Measurements from ENCODE around the gene CRYGC. TPM values are rescaled to one million over a fixed set of nuclear protein-coding genes. Genes with fewer than 3 reads are reported as not detected.

The CRYGC gene
- total RNA-seq, 1 donor from 2014 or later = not detected

DNA sequence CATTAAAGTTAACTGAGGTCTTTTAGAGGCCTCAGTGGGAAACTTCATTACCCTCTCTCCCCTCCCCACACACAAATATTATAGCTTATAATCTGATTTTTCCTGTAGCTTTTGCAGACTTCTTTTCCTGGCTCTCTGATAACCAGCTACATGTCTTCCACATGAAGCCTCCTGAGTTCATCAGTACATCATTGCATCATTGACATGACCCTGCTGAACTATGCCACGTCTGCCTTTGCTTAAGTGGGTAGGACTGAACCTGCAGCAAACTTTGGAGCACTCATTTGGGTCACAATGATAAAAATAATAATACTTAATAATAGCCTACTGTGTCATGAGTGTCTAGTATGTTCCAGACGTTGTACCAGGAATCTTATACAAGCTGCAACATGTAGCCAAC is 26.8 kb upstream of the CRYGC start:
- no peaks in the 10 kb centered on the region for H3K79me2 ChIP-seq (ENCODE audit: insufficient read depth, low read length)

DNA sequence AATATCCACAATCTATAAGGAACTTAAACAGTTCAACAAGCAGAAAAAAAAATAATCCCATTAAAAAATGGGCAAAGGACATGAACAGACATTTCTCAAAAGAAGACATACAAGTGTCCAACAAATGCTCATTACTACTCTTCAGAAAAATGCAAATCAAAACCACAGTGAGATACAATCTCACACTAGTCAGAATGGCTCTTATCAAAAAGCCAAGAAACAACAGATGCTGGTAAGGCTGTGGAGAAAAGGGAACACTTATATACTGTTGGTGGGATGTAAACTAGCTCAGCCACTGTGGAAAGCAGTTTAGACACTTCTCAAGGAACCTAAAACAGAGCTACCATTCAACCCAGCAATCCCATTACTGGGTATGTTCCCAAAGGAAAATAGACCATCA is 23.5 kb upstream of the CRYGC start:
- H2AFZ ChIP-seq (ENCODE audit: low read depth, low read length) = no peak overlapping the region
- H3K27ac Mint-ChIP-seq (ENCODE audit: unreplicated experiment) = no peak overlapping the region

More for the DNA sequence above, 26.8 kb upstream of the CRYGC start:
- Histone ChIP-seq H3K9me3 (ENCODE audit: insufficient read depth, low read depth, low read length) (no peaks in the 10 kb centered on the region), H3K27me3 (ENCODE audit: insufficient read depth, low read length) (no peaks in the 10 kb centered on the region), H3K9ac (ENCODE audit: low read length) (no peak overlapping the region), H3K36me3 (ENCODE audit: insufficient read depth, low read length) (no peaks in the 10 kb centered on the region), H3K27ac (ENCODE audit: low read depth, low read length) (no peak overlapping the region), H2AFZ (ENCODE audit: low read depth, low read length) (no peak overlapping the region), H4K20me1 (ENCODE audit: insufficient read depth, low read length) (no peaks in the 10 kb centered on the region), H3K4me1 (ENCODE audit: insufficient read depth, low read length) (no peaks in the 10 kb centered on the region), H3K4me3 (ENCODE audit: insufficient read depth, low read depth, low read length) (no peak overlapping the region), H3K4me2 (ENCODE audit: low read length) (no peak overlapping the region)
- no peaks in the 10 kb centered on the region for H3K36me3 Mint-ChIP-seq (ENCODE audit: low read depth, unreplicated experiment)
- no peak for TF ChIP-seq EZH2 (IDR thresholded peaks at IDR 0.05; ENCODE audit: insufficient read depth, low read length)
- TF ChIP-seq, protein P1, sequence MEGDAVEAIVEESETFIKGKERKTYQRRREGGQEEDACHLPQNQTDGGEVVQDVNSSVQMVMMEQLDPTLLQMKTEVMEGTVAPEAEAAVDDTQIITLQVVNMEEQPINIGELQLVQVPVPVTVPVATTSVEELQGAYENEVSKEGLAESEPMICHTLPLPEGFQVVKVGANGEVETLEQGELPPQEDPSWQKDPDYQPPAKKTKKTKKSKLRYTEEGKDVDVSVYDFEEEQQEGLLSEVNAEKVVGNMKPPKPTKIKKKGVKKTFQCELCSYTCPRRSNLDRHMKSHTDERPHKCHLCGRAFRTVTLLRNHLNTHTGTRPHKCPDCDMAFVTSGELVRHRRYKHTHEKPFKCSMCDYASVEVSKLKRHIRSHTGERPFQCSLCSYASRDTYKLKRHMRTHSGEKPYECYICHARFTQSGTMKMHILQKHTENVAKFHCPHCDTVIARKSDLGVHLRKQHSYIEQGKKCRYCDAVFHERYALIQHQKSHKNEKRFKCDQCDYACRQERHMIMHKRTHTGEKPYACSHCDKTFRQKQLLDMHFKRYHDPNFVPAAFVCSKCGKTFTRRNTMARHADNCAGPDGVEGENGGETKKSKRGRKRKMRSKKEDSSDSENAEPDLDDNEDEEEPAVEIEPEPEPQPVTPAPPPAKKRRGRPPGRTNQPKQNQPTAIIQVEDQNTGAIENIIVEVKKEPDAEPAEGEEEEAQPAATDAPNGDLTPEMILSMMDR (IDR thresholded peaks at IDR 0.05; ENCODE audit: insufficient read depth, low read depth, low read length) = no peak
- peaks cover 3% of the 10 kb centered on the region for H3K9me3 Mint-ChIP-seq (ENCODE audit: unreplicated experiment)
- H3K4me1 Mint-ChIP-seq (ENCODE audit: low read depth, unreplicated experiment) = no peaks in the 10 kb centered on the region
- no peak overlapping the region for H3K27ac Mint-ChIP-seq (ENCODE audit: unreplicated experiment)
- H3K4me3 Mint-ChIP-seq (ENCODE audit: unreplicated experiment) = no peak overlapping the region
- H3K27me3 Mint-ChIP-seq (ENCODE audit: low read depth, unreplicated experiment) = no peaks in the 10 kb centered on the region
- DNase-seq (ENCODE audit: low read depth) (no peak), FAIRE-seq (no peak)

DNA sequence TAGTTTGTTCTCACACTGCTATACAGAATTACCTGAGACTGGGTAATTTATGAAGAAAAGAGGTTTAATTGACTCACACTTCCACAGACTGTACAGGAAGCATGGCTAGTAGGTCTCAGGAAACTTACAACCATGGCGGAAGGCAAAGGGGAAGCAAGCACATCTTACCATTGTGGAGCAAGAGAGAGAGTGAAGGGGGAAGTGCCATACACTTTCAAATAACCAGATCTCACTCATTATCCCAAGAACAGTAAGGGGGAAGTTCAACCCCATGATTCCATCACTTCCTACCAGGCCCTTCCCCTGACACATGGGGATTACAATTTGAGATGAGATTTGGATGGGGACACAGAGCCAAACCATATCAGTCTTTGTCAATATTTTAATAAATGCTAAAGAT is 21.3 kb upstream of the CRYGC start:
- Histone ChIP-seq H3K79me2 (ENCODE audit: insufficient read depth, low read length) (no peaks in the 10 kb centered on the region), H2AFZ (ENCODE audit: low read depth, low read length) (no peak overlapping the region), H3K4me2 (ENCODE audit: low read length) (no peak overlapping the region), H3K27me3 (ENCODE audit: insufficient read depth, low read length) (no peaks in the 10 kb centered on the region), H3K27ac (ENCODE audit: low read depth, low read length) (no peak overlapping the region), H4K20me1 (ENCODE audit: insufficient read depth, low read length) (no peaks in the 10 kb centered on the region), H3K36me3 (ENCODE audit: insufficient read depth, low read length) (no peaks in the 10 kb centered on the region), H3K9me3 (ENCODE audit: insufficient read depth, low read depth, low read length) (no peaks in the 10 kb centered on the region), H3K4me1 (ENCODE audit: insufficient read depth, low read length) (no peaks in the 10 kb centered on the region), H3K4me3 (ENCODE audit: insufficient read depth, low read depth, low read length) (no peak overlapping the region), H3K9ac (ENCODE audit: low read length) (no peak overlapping the region)
- Mint-ChIP-seq H3K4me1 (ENCODE audit: low read depth, unreplicated experiment) (no peaks in the 10 kb centered on the region), H3K9me3 (ENCODE audit: unreplicated experiment) (peaks cover 5% of the 10 kb centered on the region), H3K4me3 (ENCODE audit: unreplicated experiment) (no peak overlapping the region), H3K27ac (ENCODE audit: unreplicated experiment) (no peak overlapping the region), H3K36me3 (ENCODE audit: low read depth, unreplicated experiment) (no peaks in the 10 kb centered on the region), H3K27me3 (ENCODE audit: low read depth, unreplicated experiment) (no peaks in the 10 kb centered on the region)
- no peak for TF ChIP-seq EZH2 (IDR thresholded peaks at IDR 0.05; ENCODE audit: insufficient read depth, low read length)
- TF ChIP-seq, protein P1 (IDR thresholded peaks at IDR 0.05; ENCODE audit: insufficient read depth, low read depth, low read length) = no peak
- FAIRE-seq (no peak), DNase-seq (ENCODE audit: low read depth) (no peak)

More for the DNA sequence above, 23.5 kb upstream of the CRYGC start:
- H3K36me3 ChIP-seq (ENCODE audit: insufficient read depth, low read length) = no peaks in the 10 kb centered on the region
- no peak overlapping the region for H3K4me3 ChIP-seq (ENCODE audit: insufficient read depth, low read depth, low read length)
- H3K79me2 ChIP-seq (ENCODE audit: insufficient read depth, low read length) = no peaks in the 10 kb centered on the region
- H3K4me2 ChIP-seq (ENCODE audit: low read length) = no peak overlapping the region
- no peaks in the 10 kb centered on the region for H3K27me3 Mint-ChIP-seq (ENCODE audit: low read depth, unreplicated experiment)
- no peaks in the 10 kb centered on the region for H3K36me3 Mint-ChIP-seq (ENCODE audit: low read depth, unreplicated experiment)
- no peaks in the 10 kb centered on the region for H3K4me1 ChIP-seq (ENCODE audit: insufficient read depth, low read length)
- H3K4me3 Mint-ChIP-seq (ENCODE audit: unreplicated experiment) = no peak overlapping the region
- H3K27me3 ChIP-seq (ENCODE audit: insufficient read depth, low read length) = no peaks in the 10 kb centered on the region
- H3K9me3 Mint-ChIP-seq (ENCODE audit: unreplicated experiment) = peaks cover 5% of the 10 kb centered on the region
- DNase-seq (ENCODE audit: low read depth) = peak; percentile 17
- H3K4me1 Mint-ChIP-seq (ENCODE audit: low read depth, unreplicated experiment) = no peaks in the 10 kb centered on the region
- H4K20me1 ChIP-seq (ENCODE audit: insufficient read depth, low read length) = no peaks in the 10 kb centered on the region
- H3K9ac ChIP-seq (ENCODE audit: low read length) = no peak overlapping the region
- TF ChIP-seq EZH2 (IDR thresholded peaks at IDR 0.05; ENCODE audit: insufficient read depth, low read length) = no peak
- TF ChIP-seq, protein P1 (IDR thresholded peaks at IDR 0.05; ENCODE audit: insufficient read depth, low read depth, low read length) = no peak
- H3K9me3 ChIP-seq (ENCODE audit: insufficient read depth, low read depth, low read length) = no peaks in the 10 kb centered on the region
- FAIRE-seq = no peak
- H3K27ac ChIP-seq (ENCODE audit: low read depth, low read length) = no peak overlapping the region

Measured in astrocyte (in vitro differentiated cells and primary cell).